Caki2 (cell line): ENCODE measurements around the gene AP1S1. TPM values are rescaled to one million over a fixed set of nuclear protein-coding genes. Genes with fewer than 3 reads are reported as not detected.

Experiments
- DNase-seq: peaks from one replicate; pipeline ENCODE4 v3.0.0-alpha.2; 2015; ENCODE audit warnings: low read depth
- in situ Hi-C: cut with HindIII; loops from 2 replicates; pipeline ENCODE4 v1.10.0; 2016; ENCODE audit warnings: low sequenced_read_pairs, low pct_unique_long_range_greater_than_20kb, mixed read lengths
- total RNA-seq: library from RNA; depleted of rRNA; stranded (reverse); fragments of >200 nt; shearing (Covaris generic); gene quantifications from 2 replicates; pipeline ENCODE4 v1.2.3, GENCODE V29; 2014; ENCODE audit warnings: low replicate concordance; rRNA removed

AP1S1 gene
- total RNA-seq, 1 experiment from 2014 or later = 312 TPM

DNA sequence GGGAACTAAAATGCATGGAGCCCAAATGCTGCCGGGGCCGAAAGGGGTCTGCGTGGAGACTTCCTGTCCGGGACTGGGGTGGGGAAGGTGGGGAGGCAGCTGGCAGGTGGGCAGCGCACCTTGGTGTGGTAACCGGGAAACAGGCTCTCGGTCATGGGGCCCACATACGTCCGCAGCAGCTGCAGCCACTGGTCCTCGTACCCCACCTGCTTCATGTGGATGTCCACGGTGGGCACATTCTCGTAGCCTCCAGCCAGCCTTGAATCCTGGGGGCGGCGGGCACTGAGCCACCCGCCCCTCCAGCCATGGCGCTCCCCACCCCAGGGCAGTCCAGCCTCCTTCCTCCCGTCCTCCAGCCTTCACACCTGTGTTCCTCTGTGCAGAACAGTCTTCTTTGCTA lies 53.2 kb downstream of the AP1S1 start:
- in situ Hi-C loops = no loop called here
- no peak for DNase-seq

DNA sequence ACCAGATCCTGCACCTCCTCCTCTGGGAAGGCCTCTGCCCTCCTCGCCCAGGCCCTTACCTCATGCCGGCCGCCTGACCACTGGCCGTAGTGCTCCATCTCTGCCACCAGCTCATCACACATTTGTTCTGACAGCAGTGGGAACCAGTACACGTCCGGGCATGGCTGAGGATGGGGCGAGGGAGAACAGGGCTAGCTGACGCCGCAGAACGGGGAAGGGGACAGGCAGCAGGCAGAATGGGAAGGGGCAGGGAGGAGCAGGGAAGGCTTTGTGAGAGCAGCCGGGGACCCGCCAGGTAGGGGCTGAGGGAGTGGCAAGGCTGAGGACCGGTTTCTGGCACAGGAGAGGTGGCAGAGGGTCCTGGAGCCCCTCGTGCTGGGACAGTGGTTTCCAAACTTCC lies 54.5 kb downstream of the AP1S1 start:
- DNase-seq = no peak
- in situ Hi-C loops = no loop called here

DNA sequence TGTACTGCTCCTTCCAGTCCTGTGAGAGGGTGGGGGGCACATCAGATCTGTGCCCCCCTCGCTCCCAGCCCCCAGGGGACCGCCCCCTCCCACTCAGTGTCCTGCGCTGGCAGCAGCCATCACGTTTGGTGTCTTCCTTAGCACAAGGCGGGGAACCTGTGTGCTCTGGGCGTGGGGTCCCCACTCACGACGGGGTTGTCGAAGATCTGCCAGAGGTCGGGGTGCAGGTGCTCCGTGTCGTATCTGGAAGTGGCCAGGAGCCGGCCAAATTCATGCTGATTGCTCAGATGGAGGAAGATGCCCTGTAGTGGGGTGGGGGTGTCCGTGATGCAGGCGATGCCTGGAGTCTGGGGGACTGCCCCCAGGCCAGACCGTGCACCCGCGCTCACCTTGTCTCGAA lies 55.9 kb downstream of the AP1S1 start:
- in situ Hi-C loops = no loop called here
- no peak for DNase-seq

Other genes starting within 250 kb of the AP1S1 start
- 0.20 TPM in 1 of 2 replicates, not detected in the other for gene MUC3A, start 204.9 kb upstream of the AP1S1 start, total RNA-seq
- gene MUC12, start 184.9 kb upstream of the AP1S1 start, total RNA-seq = 1.3 TPM in 1 of 2 replicates, not detected in the other
- not detected in 2 replicates for gene MUC17, start 134.4 kb upstream of the AP1S1 start, total RNA-seq
- 4.1 and 6.8 TPM in 2 replicates for gene TRIM56, start 69.0 kb upstream of the AP1S1 start, total RNA-seq
- 36.7 and 42.4 TPM in 2 replicates for gene SERPINE1, start 27.4 kb upstream of the AP1S1 start, total RNA-seq
- 0.14 and 0.74 TPM in 2 replicates for gene VGF, start 11.1 kb downstream of the AP1S1 start, total RNA-seq
- gene NAT16, start 25.8 kb downstream of the AP1S1 start, total RNA-seq = not detected in 2 replicates
- not detected in 2 replicates for gene MOGAT3, start 46.6 kb downstream of the AP1S1 start, total RNA-seq
- gene PLOD3, start 63.1 kb downstream of the AP1S1 start, total RNA-seq = 33.6 and 68.2 TPM in 2 replicates
- gene ZNHIT1, start 63.7 kb downstream of the AP1S1 start, total RNA-seq = 84.0 and 106 TPM in 2 replicates
- gene CLDN15, start 83.3 kb downstream of the AP1S1 start, total RNA-seq = 0.81 and 0.93 TPM in 2 replicates
- 130 and 156 TPM in 2 replicates for gene FIS1, start 90.6 kb downstream of the AP1S1 start, total RNA-seq
- gene IFT22, start 167.3 kb downstream of the AP1S1 start, total RNA-seq = 36.6 and 58.1 TPM in 2 replicates
- gene COL26A1, start 208.4 kb downstream of the AP1S1 start, total RNA-seq = 1.1 and 1.7 TPM in 2 replicates